22Rv1 (cell line): ENCODE results near the gene RAMP1.
"Not testable (repeated sequence)": the region's sequence is repeated elsewhere in the genome, so short reads cannot be mapped to it uniquely, and the experiment has no call there.

ENCODE experiments used
- H3K27ac ChIP-seq: fragments of 450-650 bp; 2 replicates; pipeline ENCODE4 v1.5.1; 2017
- ZFX ChIP-seq: fragments of 450-650 bp; IDR thresholded peaks from 2 replicates; pipeline ENCODE4 v1.6.1; 2017; ENCODE audit warnings: antibody characterized with exemption, borderline replicate concordance
- TF ChIP-seq, protein P1 (sequence below): fragments of 450-650 bp; IDR thresholded peaks from 2 replicates; pipeline ENCODE4 v1.5.1; 2017; ENCODE audit warnings: mild to moderate bottlenecking

The RAMP1 gene

DNA sequence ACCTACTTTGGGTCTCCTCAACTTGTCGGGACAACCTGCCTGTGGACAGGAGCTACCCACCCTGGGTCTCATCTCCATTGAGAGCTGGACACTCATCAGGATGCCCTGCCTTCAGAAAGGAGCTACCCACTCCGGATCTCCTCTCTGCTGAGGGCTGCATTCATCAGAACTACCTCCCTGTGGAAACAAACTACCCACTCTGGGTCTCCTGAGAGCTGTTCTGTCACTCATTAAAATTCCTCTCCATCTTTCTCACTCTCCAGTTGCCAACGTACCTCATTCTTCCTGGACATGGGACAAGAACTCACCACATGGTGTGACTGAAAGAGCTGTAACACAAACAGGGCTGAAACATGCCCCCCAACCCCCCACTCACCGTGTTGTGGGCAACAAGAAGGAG is 84.9 kb downstream of the RAMP1 start:
- H3K27ac ChIP-seq, result no peak overlapping the region
- TF ChIP-seq, protein P1, sequence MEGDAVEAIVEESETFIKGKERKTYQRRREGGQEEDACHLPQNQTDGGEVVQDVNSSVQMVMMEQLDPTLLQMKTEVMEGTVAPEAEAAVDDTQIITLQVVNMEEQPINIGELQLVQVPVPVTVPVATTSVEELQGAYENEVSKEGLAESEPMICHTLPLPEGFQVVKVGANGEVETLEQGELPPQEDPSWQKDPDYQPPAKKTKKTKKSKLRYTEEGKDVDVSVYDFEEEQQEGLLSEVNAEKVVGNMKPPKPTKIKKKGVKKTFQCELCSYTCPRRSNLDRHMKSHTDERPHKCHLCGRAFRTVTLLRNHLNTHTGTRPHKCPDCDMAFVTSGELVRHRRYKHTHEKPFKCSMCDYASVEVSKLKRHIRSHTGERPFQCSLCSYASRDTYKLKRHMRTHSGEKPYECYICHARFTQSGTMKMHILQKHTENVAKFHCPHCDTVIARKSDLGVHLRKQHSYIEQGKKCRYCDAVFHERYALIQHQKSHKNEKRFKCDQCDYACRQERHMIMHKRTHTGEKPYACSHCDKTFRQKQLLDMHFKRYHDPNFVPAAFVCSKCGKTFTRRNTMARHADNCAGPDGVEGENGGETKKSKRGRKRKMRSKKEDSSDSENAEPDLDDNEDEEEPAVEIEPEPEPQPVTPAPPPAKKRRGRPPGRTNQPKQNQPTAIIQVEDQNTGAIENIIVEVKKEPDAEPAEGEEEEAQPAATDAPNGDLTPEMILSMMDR, result no peak
- TF ChIP-seq ZFX, result no peak

DNA sequence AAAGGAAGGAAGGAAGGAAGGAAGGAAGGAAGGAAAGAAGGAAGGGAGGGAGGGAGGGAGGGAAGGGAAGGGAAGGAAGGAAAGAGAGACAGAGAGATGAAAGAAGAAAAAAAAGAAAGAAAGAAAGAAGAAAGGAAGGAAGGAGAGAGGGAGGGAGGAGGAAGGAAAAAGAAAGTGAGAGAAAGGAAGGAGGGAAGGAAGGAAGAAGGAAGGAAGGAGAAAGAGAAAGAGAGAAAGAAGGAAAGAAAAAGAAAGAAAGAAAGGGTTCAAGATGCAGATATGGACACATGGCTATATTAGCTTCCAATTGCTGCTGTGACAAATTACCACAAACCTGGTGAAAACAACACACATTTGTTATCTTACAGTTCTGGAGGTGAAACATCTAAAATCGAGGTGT is 87.0 kb downstream of the RAMP1 start:
- H3K27ac ChIP-seq, result no peak overlapping the region
- no peak for TF ChIP-seq ZFX
- TF ChIP-seq, protein P1, result no peak

- not testable (repeated sequence) for H3K27ac ChIP-seq
Measured at GRCh38 chr2:237951354-237951753, 91.9 kb downstream of the RAMP1 start.

- no peak overlapping the region for H3K27ac ChIP-seq
- no peak for TF ChIP-seq ZFX
- TF ChIP-seq, protein P1, result no peak
Measured at GRCh38 chr2:237951878-237952277, 92.5 kb downstream of the RAMP1 start.

- H3K27ac ChIP-seq, result no peak overlapping the region
- TF ChIP-seq, protein P1, result no peak
- no peak for TF ChIP-seq ZFX
Measured at GRCh38 chr2:237952851-237953250, 93.4 kb downstream of the RAMP1 start.

DNA sequence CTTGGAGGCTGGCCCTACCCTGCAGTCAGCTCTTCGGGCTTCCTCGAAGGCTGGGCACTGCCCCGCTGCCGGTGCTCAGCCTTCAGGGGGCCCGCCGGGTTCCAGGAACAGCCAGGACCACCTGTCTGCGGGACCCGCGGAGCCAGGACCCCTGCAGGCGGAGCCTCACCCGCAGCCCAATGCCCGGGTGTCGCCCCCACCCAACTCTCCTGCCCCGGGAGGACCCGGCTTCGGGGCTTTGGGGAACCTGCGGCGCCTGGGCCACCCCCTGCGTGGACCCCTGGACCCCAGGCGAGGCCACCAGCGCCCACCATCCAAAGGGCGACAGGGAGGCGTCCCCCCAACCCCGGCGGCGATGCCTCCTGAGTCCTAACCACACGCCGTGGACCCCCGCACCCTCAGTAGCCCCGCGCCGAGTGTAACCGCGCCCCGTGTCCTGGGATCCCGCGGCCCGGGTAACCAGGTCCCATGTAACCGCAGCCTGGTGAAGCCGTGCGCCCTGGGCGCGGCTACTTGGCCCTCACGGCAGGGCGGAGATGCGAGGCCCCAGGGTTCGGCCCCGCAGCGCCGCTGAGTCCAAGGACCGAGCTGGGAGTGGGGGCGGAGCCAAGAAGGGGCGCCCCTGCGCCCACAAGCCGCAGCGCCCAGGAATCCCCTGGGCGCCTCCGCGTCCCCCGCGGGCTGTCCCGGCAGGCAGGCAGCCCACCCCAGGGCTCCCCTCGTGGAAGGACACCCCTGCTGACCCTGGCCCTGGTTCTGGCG is 96.4 kb downstream of the RAMP1 start:
- H3K27ac ChIP-seq, result no peak overlapping the region
- no peak for TF ChIP-seq ZFX
- TF ChIP-seq, protein P1, result no peak

GRCh38 chr2:237956402-237956736 is 96.9 kb downstream of the RAMP1 start:
- no peak overlapping the region for H3K27ac ChIP-seq

More at GRCh38 chr2:237956402-237956736, 96.9 kb downstream of the RAMP1 start:
- no peak for TF ChIP-seq ZFX
- TF ChIP-seq, protein P1, result no peak
